Activated naive CD4-positive, alpha-beta T cell treated with anti-CD3 and anti-CD28 coated beads for 36 hours (primary cell): ENCODE data around the gene ZNF583. TPM values are rescaled to one million over a fixed set of nuclear protein-coding genes. Genes with fewer than 3 reads are reported as not detected.

Experiments
- total RNA-seq, 2 experiments: library from RNA; stranded (reverse); gene quantifications; one replicate each; pipeline ENCODE4 v1.2.3, GENCODE V29; 2021

The ZNF583 gene
- total RNA-seq, 2 experiments from 2014 or later, result 0.55 to 1.2 TPM

Other genes with a start within 250 kb of the ZNF583 start
- gene GALP, start 228.3 kb upstream of the ZNF583 start, total RNA-seq, result not detected
- not detected for gene ZSCAN5B, start 206.5 kb upstream of the ZNF583 start, total RNA-seq
- not detected for gene ZSCAN5C, start 202.1 kb upstream of the ZNF583 start, total RNA-seq
- 1 to 10 TPM; 1.1 to 1.8 TPM for gene EDDM13, start 131.6 kb upstream of the ZNF583 start, total RNA-seq
- gene ZSCAN5A, start 89.5 kb upstream of the ZNF583 start, total RNA-seq, result 1 to 10 TPM; 3.7 to 4.1 TPM
- 1 to 10 TPM; 1.1 to 2.2 TPM for gene ZNF582, start 10.8 kb upstream of the ZNF583 start, total RNA-seq
- gene ZNF667, start 73.0 kb downstream of the ZNF583 start, total RNA-seq, result under 1 TPM; 0.29 to 0.49 TPM
- under 1 TPM; 0.29 to 0.49 TPM for gene ZNF471, start 103.5 kb downstream of the ZNF583 start, total RNA-seq
- 1 to 10 TPM; 2.4 to 3.2 TPM for gene ZFP28, start 134.6 kb downstream of the ZNF583 start, total RNA-seq
- 1 to 10 TPM in 1 of 2 experiments, under 1 TPM in 1; 0.99 to 1.5 TPM for gene ZNF470, start 163.1 kb downstream of the ZNF583 start, total RNA-seq
- gene ZNF71, start 191.0 kb downstream of the ZNF583 start, total RNA-seq, result 1 to 10 TPM; 2.5 to 3.0 TPM
- gene SMIM17, start 238.8 kb downstream of the ZNF583 start, total RNA-seq, result not detected